ENCODE data around the gene PHACTR3.

Gene PHACTR3

GRCh38 chr20:59820204-59821041, 216.1 kb downstream of the PHACTR3 start:
- peak; percentile 35 to 60 for DNase-seq

DNA sequence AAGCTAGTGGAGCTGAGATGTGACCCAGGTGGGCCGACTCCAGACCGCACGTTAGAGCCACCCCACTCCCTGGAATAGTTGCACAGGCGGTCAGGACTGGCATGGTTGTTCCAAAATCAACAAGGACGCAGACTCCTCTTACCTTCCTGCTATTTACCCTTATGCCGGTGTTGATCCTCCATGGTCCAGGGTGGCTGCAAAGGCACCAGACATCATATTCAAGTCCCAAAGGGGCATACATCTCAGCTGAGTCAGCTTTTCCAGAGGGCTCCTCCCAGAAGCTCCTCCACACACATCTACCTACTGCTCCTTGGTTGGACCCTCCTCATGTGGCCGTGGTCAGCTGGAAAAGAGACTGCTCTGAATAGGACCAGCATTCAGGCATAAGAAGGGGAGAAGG, 216.9 kb downstream of the PHACTR3 start:
- no peak for DNase-seq

- DNase-seq, result no peak
These were observed 217.4 kb downstream of the PHACTR3 start for GRCh38 chr20:59821788-59822187.

- no peak for DNase-seq
These were observed 218.1 kb downstream of the PHACTR3 start for GRCh38 chr20:59822291-59823029.

DNA sequence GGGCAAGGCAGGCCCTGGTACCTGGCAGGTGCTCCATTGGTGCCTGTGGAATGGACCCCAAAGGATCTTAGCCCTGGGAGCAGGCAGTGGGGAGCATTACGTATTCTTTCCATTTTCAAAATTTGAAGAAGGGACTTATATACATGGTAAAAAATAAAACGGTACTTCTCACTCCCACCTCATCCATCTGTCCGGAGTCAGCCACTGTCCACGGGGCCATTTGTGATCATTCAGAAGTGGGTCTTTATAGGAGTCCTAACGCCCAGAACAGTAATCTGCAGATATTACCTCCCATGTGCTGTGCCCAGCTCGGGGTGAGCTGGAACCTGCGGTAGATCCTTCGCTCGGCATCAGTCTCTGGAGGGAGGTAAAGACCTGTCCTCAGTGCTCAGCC, 218.7 kb downstream of the PHACTR3 start:
- DNase-seq, result no peak

GRCh38 chr20:59823491-59824259, 219.3 kb downstream of the PHACTR3 start:
- no peak for DNase-seq

- DNase-seq, result no peak
These were observed 220.6 kb downstream of the PHACTR3 start for GRCh38 chr20:59824711-59825562.

GRCh38 chr20:59825563-59825920, 221.2 kb downstream of the PHACTR3 start:
- DNase-seq, result no peak

- DNase-seq, result peak; percentile 77 to 79
These were observed 221.8 kb downstream of the PHACTR3 start for GRCh38 chr20:59825944-59826759.

DNA sequence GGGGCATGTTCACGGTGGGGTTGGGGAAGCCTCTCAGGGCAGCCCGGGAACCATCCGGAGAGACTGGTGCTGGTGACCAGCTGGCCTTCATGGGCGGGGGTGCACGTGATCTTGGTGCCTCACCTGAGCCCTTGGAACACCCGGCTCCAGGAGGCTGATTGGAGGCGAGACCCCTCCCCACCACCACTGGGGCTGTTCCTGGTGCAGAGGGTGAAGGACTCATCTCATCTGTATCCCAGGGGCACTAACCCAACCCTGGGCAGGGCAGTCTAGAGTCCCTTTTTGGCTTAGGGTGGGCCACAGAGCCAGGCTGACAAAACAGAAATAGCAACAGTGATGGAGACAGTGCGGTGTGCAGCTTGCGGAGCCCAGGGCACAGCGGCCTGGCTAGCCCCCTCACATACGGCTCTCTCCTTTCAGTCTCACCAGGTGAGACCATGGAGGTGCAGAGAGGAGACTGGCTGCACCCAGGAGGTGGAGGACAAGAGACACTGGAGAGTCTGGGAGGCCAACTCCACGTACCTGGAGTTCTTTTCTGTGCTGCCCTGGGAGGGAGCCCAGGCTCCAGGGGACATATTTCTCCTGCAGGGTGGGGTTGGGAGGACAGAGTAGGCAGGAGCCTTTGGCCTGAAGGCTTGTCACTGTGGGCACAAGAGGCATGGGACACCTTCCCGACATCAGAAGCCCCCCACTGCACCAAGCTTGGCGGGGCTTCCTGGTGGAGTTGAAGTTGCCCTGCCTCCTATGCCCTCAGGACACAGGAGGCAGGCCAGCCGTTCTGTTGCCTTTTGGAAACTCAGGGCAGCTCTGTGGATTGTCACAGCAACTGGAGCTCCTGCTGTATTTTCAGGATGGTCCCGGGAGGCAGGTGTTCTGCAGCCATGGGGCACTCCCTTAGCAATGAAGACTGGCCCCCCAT, 223.1 kb downstream of the PHACTR3 start:
- no peak for DNase-seq

GRCh38 chr20:59828125-59829053, 224.0 kb downstream of the PHACTR3 start:
- no peak for DNase-seq

DNA sequence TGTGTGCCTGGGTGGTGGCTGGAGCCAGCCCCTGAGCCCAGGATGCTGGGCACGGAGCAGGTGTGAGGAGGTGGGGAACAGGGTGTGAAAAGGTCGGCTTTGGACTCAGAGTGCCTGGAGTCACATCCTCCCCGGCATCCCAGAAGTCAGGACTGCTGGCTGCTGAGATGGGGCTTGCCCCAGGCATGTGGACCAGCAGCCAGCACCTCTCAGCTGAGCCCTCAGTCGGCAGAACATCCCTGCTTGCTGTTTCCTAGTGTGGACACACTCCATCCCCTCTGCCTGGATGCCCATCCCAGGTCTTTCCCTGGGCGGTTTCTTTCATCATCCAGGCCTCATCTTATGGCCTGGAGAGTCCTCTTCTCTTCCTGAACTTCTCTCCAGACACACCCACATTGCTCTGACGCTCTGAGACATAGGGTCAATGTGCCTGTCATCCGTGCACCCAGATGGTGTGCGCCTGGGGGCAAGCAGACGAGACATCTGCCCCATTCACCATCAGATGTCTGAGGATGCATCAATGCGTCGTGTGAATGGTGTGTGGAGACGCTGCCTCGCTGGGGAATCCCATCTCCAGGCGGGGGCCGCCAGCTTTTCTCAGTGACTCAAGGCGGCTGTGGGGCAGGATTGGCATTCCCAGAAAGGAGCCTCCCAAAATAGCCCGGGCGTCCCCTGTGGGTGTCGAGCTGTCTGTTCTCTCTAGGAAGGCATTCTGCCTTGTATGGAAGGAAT, 224.9 kb downstream of the PHACTR3 start:
- DNase-seq, result no peak

DNA sequence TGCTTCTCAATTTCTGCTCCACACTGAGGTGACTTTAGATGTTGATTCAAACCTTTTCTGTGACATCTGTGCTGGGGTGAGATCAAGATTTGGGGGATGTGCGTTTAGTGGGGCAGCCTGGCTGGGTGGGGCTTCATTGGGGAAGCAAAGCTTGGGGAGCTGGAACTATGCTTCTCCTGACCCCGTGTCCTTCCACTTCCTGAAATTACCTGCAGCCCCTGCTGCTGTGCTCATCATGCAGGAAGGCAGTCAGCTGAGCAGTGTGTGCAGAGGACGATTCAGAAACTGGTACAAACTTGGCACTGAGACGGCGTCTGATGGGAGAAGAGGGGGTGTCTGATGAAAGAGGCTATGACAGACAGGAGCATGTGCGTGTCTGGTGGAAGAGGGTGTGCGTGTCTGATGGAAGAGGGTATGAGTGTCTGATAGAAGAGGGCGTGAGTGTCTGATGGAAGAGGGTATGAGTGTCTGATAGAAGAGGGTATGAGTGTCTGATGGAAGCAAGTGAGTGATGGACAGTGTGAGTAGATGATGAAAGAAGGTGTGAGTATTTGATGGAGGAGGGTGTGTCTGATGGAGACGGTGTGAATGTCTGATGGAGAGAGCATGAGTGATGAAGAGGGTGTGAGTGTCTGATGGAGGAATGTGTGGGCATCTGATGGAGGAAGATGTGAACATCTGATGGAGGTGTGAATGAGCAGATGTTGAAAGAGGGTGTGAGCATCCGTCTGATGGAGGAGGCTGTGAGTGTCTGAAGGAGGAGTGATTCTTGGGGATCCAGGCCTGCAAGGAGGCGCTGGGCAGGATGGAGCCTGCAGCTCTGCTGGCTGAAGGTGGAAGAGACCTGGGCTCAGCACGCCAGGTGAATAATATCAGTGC, 225.7 kb downstream of the PHACTR3 start:
- DNase-seq, result no peak

GRCh38 chr20:59830665-59831023, 226.3 kb downstream of the PHACTR3 start:
- peak in 1 of 2 experiments; percentile 19 for DNase-seq

DNA sequence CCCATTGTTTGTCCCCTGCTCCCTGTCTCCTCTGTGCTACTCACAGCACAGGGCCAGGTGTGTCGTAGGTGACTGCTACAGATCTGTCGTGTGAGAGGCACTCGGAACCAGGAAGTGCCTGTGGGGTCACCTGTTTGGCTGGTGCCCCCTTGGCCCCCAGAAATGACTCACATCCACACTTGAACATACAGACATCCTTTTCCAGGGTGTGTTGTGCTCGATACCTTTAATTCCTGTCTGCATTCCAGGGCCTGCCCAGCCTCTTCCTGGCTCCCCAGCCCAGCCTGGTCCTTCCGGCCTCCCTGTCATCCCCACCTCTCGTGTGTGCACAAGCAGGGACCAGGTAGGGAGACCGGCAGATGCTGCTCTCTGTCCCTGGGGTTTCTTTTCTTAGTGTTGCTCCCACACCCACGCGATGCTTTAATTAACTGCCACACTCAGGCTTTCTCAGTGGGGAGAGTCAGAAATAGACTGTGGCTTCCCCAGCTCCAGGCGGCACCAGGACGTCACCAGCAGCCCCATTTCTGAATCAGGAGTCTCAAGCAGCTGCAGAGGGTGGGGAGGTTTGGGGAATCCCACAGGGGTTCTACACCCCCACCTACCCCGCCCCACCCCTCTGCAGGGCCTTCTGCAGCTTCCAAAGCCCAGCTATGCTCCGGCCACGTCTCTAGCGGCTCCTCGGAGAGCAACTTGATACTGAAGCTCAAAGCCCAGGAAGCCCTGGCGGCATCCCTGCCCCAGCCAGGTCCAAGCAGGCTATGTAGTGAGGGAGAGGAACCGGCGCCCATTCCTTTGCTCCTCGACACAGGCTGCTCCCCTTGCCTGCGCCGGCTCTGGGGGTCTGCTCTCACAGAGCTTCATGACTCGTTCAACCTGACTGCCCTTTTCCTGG, 226.9 kb downstream of the PHACTR3 start:
- DNase-seq, result no peak

DNA sequence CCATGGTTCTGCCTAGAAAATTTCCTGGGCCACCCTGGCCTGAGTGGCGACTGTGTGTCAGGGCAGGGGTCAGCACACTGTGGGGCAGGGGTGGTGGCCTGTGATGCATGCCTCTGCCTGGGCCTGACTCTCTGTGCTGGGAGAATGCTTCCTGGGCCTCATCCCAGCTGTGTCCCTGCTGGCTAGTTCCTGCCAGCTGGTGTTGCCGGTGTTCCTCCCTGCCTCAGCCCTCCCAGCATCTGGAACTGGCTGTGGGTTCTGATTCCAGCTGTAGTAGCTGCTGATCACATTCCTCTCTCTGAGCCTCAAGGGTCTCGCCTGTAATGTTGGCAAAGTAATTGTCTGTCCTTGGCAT, 227.6 kb downstream of the PHACTR3 start:
- no peak for DNase-seq

Data from NCI-H187 (cell line).